Neural cell (in vitro differentiated cells): Measurements from ENCODE around the gene JMJD8. TPM values are rescaled to one million over a fixed set of nuclear protein-coding genes. Genes with fewer than 3 reads are reported as not detected.

Source experiments
- H2AFZ ChIP-seq: fragments of 200-600, 300-800 bp; sonication (generic), shearing (Covaris generic); 2 replicates; pipeline ENCODE4 v1.6.0; 2014; ENCODE audit warnings: low read depth, mild to moderate bottlenecking, antibody characterized with exemption, low read length, moderate library complexity
- H3F3A ChIP-seq: fragments of 200-600 bp; shearing (Covaris generic); 2 replicates; pipeline ENCODE4 v1.6.1; 2016; ENCODE audit warnings: mild to moderate bottlenecking, moderate library complexity, mixed read lengths, antibody characterized with exemption, low read length; ENCODE audit not compliant: insufficient read depth, poor library complexity, severe bottlenecking
- H3K27ac ChIP-seq: fragments of 200-600, 300-800 bp; sonication (generic), shearing (Covaris generic); 2 replicates; pipeline ENCODE4 v1.5.1; 2014; ENCODE audit warnings: mild to moderate bottlenecking, low read length, moderate library complexity
- H3K27me3 ChIP-seq: fragments of 300-800, 200-600 bp; sonication (generic), shearing (Covaris generic); 2 replicates; pipeline ENCODE4 v1.6.0; 2014; ENCODE audit warnings: mild to moderate bottlenecking, low read depth, low read length, moderate library complexity; ENCODE audit not compliant: insufficient read depth
- H3K36me3 ChIP-seq: fragments of 300-800, 200-600 bp; sonication (generic), shearing (Covaris generic); 2 replicates; pipeline ENCODE4 v1.5.1; 2014; ENCODE audit warnings: mild to moderate bottlenecking, antibody characterized with exemption, low read length, moderate library complexity; ENCODE audit not compliant: insufficient read depth
- H3K4me2 ChIP-seq: fragments of 300-800, 200-600 bp; sonication (generic), shearing (Covaris generic); 2 replicates; pipeline ENCODE4 v1.6.0; 2014; ENCODE audit warnings: mild to moderate bottlenecking, low read length
- H3K4me3 ChIP-seq: fragments of 300-800, 200-600 bp; sonication (generic), shearing (Covaris generic); 2 replicates; pipeline ENCODE4 v1.5.1; 2014; ENCODE audit warnings: mild to moderate bottlenecking, low read length, moderate library complexity
- H3K79me2 ChIP-seq: fragments of 200-600 bp; shearing (Covaris generic); replicated peaks from 2 replicates; pipeline ENCODE4 v1.6.0; 2014; ENCODE audit warnings: mild to moderate bottlenecking, low read length, moderate library complexity; ENCODE audit not compliant: insufficient read depth
- H3K9ac ChIP-seq: fragments of 300-800, 200-600 bp; sonication (generic), shearing (Covaris generic); 2 replicates; pipeline ENCODE4 v1.6.1; 2016; ENCODE audit warnings: mild to moderate bottlenecking, low read length, mixed read lengths
- H3K9me2 ChIP-seq: fragments of 200-600 bp; shearing (Covaris generic); 2 replicates; pipeline ENCODE4 v1.6.1; 2016; ENCODE audit warnings: mild to moderate bottlenecking, low read length, mixed read lengths; ENCODE audit not compliant: insufficient read depth
- H3K9me3 ChIP-seq: fragments of 200-600, 300-800 bp; sonication (generic), shearing (Covaris generic); 2 replicates; pipeline ENCODE4 v1.6.1; 2016; ENCODE audit warnings: mild to moderate bottlenecking, mixed run types, low read length, moderate library complexity, mixed read lengths
- H4K20me1 ChIP-seq: fragments of 200-600 bp; shearing (Covaris generic); 2 replicates; pipeline ENCODE4 v1.6.1; 2016; ENCODE audit warnings: mild to moderate bottlenecking, mixed run types; ENCODE audit not compliant: insufficient read depth
- EP300 ChIP-seq: fragments of 450-650 bp; conservative IDR thresholded peaks from 2 replicates; pipeline ENCODE4 v1.6.1; 2014; ENCODE audit warnings: antibody characterized with exemption, mild to moderate bottlenecking, moderate library complexity; ENCODE audit not compliant: poor library complexity, severe bottlenecking
- EZH2 ChIP-seq: fragments of 200-600, 300-800 bp; shearing (Covaris generic), sonication (generic); IDR thresholded peaks from 2 replicates; pipeline ENCODE4 v1.6.1; 2014; ENCODE audit warnings: antibody characterized with exemption, low read length, borderline replicate concordance, mild to moderate bottlenecking; ENCODE audit not compliant: insufficient read depth, poor library complexity, severe bottlenecking
- MXI1 ChIP-seq: fragments of 450-650 bp; conservative IDR thresholded peaks from 2 replicates; pipeline ENCODE4 v1.6.1; 2014; ENCODE audit warnings: antibody characterized with exemption, mild to moderate bottlenecking; ENCODE audit not compliant: poor library complexity, severe bottlenecking
- POLR2AphosphoS5 ChIP-seq: IDR thresholded peaks from 2 replicates; pipeline ENCODE4 v1.6.1; 2012
- RAD21 ChIP-seq: fragments of 450-650 bp; conservative IDR thresholded peaks from 2 replicates; pipeline ENCODE4 v1.6.1; 2014; ENCODE audit warnings: antibody characterized with exemption, mild to moderate bottlenecking, moderate library complexity
- SMC3 ChIP-seq: fragments of 450-650 bp; conservative IDR thresholded peaks from 2 replicates; pipeline ENCODE4 v1.6.1; 2014; ENCODE audit warnings: antibody characterized with exemption, mild to moderate bottlenecking, moderate library complexity; ENCODE audit not compliant: poor library complexity
- TAF1 ChIP-seq: IDR thresholded peaks from 2 replicates; pipeline ENCODE4 v1.6.1; 2012; ENCODE audit warnings: low read depth
- polyA plus RNA-seq: library from polyadenylated mRNA; depleted of rRNA; stranded (reverse); fragments of >200 nt; gene quantifications from 2 replicates; pipeline ENCODE4 v1.2.3, GENCODE V29; 2014
- TF ChIP-seq, protein P1 (sequence below): fragments of 450-650 bp; IDR thresholded peaks from 2 replicates; pipeline ENCODE4 v1.5.1; 2014; ENCODE audit warnings: antibody characterized with exemption, mild to moderate bottlenecking, moderate library complexity; ENCODE audit not compliant: poor library complexity, severe bottlenecking
- TF ChIP-seq, protein P2 (sequence below): IDR thresholded peaks from 2 replicates; pipeline ENCODE4 v1.6.1; 2012; ENCODE audit warnings: borderline replicate concordance

Gene JMJD8
- polyA plus RNA-seq, 1 donor from 2014 or later: 44.7 TPM

DNA sequence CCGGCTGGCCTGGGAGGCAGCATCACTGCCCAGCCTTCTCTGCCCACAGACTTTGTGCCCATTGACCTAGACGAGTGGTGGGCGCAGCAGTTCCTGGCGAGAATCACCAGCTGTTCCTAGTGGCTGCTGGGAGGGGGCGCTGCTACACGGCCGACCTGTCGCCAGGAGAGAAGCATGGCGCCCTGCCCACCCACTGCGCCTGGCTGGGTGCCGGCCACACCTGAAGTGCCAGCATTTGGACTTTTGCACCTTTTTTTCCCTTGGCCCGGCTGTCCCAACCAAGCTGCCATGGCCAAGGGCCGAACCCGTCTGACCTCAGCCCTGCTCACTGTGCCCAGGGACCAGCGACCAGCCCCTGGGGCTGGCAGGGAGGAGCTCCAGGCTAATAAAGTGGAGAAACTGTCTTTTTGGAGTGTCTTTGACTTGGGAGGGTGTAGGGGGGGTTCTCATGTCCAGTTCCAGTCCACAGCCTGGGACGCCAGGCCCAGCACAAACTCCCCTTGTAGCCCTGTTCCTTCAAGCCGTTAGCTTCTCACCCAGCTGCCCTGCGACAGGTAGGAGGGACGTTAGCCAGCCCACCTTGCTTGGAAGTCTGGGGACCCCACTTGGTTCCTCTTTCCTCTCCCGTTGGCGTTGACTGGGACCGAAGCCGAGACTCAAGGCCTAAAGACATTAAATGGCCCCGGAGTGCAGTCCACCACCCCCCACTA is 35.9 kb downstream of the JMJD8 start:
- Histone ChIP-seq H3K9ac (peak overlapping the region; percentile 89), H3K27ac (peak overlapping the region; percentile 77), H3K36me3 (no peaks in the 10 kb centered on the region), H3F3A (no peaks in the 10 kb centered on the region), H3K79me2 (no peaks in the 10 kb centered on the region), H2AFZ (peak overlapping the region; percentile 45), H3K27me3 (no peaks in the 10 kb centered on the region), H3K4me2 (peak overlapping the region; percentile 95), H3K9me3 (no peaks in the 10 kb centered on the region), H4K20me1 (no peaks in the 10 kb centered on the region), H3K4me3 (peak overlapping the region; percentile 91), H3K9me2 (no peaks in the 10 kb centered on the region)
- TF ChIP-seq EZH2 (no peak), MXI1 (no peak), TAF1 (no peak), EP300 (no peak)
- TF ChIP-seq, protein P1, sequence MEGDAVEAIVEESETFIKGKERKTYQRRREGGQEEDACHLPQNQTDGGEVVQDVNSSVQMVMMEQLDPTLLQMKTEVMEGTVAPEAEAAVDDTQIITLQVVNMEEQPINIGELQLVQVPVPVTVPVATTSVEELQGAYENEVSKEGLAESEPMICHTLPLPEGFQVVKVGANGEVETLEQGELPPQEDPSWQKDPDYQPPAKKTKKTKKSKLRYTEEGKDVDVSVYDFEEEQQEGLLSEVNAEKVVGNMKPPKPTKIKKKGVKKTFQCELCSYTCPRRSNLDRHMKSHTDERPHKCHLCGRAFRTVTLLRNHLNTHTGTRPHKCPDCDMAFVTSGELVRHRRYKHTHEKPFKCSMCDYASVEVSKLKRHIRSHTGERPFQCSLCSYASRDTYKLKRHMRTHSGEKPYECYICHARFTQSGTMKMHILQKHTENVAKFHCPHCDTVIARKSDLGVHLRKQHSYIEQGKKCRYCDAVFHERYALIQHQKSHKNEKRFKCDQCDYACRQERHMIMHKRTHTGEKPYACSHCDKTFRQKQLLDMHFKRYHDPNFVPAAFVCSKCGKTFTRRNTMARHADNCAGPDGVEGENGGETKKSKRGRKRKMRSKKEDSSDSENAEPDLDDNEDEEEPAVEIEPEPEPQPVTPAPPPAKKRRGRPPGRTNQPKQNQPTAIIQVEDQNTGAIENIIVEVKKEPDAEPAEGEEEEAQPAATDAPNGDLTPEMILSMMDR: peak; percentile 47

DNA sequence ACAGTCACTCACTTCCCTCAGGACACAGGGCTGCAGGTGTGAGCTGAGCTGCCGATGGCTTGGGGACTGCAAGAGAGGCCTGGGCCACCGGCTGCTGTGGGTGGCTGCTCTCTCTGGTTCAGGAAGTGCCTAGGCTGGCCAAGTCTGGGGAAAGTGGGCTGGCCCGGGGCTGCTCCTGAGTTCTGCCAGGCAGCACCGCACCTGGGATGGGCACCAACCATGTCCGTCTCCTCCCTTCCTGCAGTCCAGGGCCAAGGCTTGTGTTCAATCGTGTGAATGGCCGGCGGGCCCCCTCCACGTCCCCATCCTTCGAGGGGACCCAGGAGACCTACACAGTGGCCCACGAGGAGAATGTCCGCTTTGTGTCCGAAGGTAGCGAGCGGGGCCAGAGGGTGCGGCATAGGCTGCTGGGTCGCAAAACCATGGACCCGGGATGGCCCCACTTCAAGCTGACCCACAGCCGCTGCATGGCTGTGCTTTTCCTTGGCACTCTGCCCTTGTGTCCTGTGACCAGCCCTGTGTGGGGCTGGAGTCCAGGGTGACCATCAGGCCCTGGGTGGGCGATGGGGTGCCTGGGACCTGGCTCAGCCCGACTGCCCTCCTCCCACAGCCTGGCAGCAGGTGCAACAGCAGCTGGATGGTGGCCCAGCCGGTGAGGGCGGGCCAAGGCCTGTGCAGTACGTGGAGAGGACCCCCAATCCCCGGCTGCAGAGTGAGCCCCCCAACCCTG is 36.8 kb downstream of the JMJD8 start:
- Histone ChIP-seq H3K4me3 (no peak overlapping the region), H3K79me2 (no peaks in the 10 kb centered on the region), H4K20me1 (no peaks in the 10 kb centered on the region), H3K27me3 (no peaks in the 10 kb centered on the region), H3F3A (no peaks in the 10 kb centered on the region), H3K9ac (no peak overlapping the region), H2AFZ (no peak overlapping the region), H3K9me3 (no peaks in the 10 kb centered on the region), H3K4me2 (no peak overlapping the region), H3K27ac (no peak overlapping the region), H3K36me3 (no peaks in the 10 kb centered on the region), H3K9me2 (no peaks in the 10 kb centered on the region)
- TF ChIP-seq MXI1 (no peak), EP300 (no peak), TAF1 (no peak), POLR2AphosphoS5 (no peak), EZH2 (no peak), RAD21 (no peak), SMC3 (no peak)
- TF ChIP-seq, protein P1: no peak
- TF ChIP-seq, protein P2, sequence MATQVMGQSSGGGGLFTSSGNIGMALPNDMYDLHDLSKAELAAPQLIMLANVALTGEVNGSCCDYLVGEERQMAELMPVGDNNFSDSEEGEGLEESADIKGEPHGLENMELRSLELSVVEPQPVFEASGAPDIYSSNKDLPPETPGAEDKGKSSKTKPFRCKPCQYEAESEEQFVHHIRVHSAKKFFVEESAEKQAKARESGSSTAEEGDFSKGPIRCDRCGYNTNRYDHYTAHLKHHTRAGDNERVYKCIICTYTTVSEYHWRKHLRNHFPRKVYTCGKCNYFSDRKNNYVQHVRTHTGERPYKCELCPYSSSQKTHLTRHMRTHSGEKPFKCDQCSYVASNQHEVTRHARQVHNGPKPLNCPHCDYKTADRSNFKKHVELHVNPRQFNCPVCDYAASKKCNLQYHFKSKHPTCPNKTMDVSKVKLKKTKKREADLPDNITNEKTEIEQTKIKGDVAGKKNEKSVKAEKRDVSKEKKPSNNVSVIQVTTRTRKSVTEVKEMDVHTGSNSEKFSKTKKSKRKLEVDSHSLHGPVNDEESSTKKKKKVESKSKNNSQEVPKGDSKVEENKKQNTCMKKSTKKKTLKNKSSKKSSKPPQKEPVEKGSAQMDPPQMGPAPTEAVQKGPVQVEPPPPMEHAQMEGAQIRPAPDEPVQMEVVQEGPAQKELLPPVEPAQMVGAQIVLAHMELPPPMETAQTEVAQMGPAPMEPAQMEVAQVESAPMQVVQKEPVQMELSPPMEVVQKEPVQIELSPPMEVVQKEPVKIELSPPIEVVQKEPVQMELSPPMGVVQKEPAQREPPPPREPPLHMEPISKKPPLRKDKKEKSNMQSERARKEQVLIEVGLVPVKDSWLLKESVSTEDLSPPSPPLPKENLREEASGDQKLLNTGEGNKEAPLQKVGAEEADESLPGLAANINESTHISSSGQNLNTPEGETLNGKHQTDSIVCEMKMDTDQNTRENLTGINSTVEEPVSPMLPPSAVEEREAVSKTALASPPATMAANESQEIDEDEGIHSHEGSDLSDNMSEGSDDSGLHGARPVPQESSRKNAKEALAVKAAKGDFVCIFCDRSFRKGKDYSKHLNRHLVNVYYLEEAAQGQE: no peak
